Testis (tissue), 3 donors: ENCODE measurements around the gene LCP2. TPM values are rescaled to one million over a fixed set of nuclear protein-coding genes. Genes with fewer than 3 reads are reported as not detected.

Source experiments
- DNase-seq: peaks from one replicate; pipeline ENCODE4 v3.0.0-alpha.2; 2019
- H3K27ac ChIP-seq, 2 donors: fragments of 200-600 bp; sonication (generic); one replicate each; pipeline ENCODE4 v1.5.1; 2019
- H3K27me3 ChIP-seq: fragments of 200-600 bp; sonication (generic); one replicate; pipeline ENCODE4 v1.5.1; 2019
- H3K36me3 ChIP-seq: fragments of 200-600 bp; sonication (generic); one replicate; pipeline ENCODE4 v1.5.1; 2017; ENCODE audit warnings: low read depth; ENCODE audit errors: missing control alignments
- H3K4me1 ChIP-seq: fragments of 200-600 bp; sonication (generic); one replicate; pipeline ENCODE4 v1.5.1; 2019
- H3K4me3 ChIP-seq, 2 donors: fragments of 200-600 bp; sonication (generic); one replicate each; pipeline ENCODE4 v1.5.1; 2017 to 2019
- H3K9me3 ChIP-seq: fragments of 200-600 bp; sonication (generic); one replicate; pipeline ENCODE4 v1.5.1; 2017
- POLR2A ChIP-seq: fragments of 450-650 bp; IDR thresholded peaks from one replicate; pipeline ENCODE4 v1.6.1; 2017; ENCODE audit warnings: antibody characterized with exemption, mild to moderate bottlenecking, moderate library complexity
- WGBS, 2 donors: methylation state at CpG; one replicate each; pipeline ENCODE4 v1.1.5; 2018; 5-methylcytosine and 5-hydroxymethylcytosine counted together
- intact Hi-C: fragments of 100-400 bp; cut with DNase I; formaldehyde crosslinking; loops from one replicate; pipeline ENCODE4 v1.15.1; 2023; ENCODE audit warnings: low total_unique reads
- polyA plus RNA-seq: library from polyadenylated mRNA; stranded (reverse); fragments of 350-450 nt; fragmentation: Illumina TruSeq; extraction: RNeasy Lipid Tissue Mini Kit (QIAGEN cat#74804); gene quantifications from one replicate; pipeline ENCODE4 v1.2.3, GENCODE V29; 2014; ENCODE audit warnings: low read depth, low replicate concordance; ENCODE audit not compliant: insufficient read depth
- total RNA-seq, 2 donors: library from RNA; depleted of rRNA; stranded (reverse); fragments of >200 nt; gene quantifications; one replicate each; pipeline ENCODE4 v1.2.3, GENCODE V29; 2016
- TF ChIP-seq, protein P1 (sequence below), 3 experiments: fragments of 450-650 bp in 2 of 3; fragments of 200-600 bp in 1 of 3; sonication (generic) in 1 of 3; IDR thresholded peaks; one replicate each; pipeline ENCODE4 v1.5.1; 2016 to 2019; ENCODE audit warnings: antibody characterized with exemption in 3 of 3, mild to moderate bottlenecking in 2 of 3, moderate library complexity in 1 of 3

Gene LCP2
- total and polyA plus RNA-seq, 3 donors from 2014 or later, result 8.6 to 14.2 (median 11.5) TPM

DNA sequence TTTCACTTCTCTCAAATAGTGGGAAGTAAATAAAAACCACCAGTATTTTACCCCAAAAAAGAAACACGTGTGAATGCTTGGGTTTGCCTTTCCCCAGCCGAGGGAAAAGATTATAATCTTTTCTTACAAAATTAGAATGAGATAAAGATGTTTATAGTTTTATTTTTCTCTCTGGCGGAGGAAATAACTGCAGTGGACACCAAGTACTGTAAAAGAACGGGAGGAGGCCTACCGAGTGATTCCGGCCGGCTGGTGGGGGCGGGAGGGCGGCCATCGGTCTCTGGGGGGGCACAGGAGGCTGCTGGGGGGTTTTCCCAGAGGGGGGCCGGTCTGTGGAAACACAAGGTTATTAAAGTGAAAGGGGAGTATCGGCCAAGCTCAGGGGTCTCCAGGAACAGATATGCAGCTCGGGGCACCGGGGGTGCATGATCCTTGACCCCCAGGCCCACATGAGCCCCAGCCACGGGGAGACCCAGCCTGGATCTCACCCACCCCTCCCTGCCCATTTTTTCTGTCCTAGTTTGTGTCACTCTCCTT, 29.4 kb downstream of the LCP2 start:
- DNase-seq, result no peak
- intact Hi-C loops, result loop anchor here (10.0 kb wide), 1 partner anchor 87 kb away; no protein-coding TSS in a partner anchor
- TF ChIP-seq POLR2A, result no peak
- TF ChIP-seq, protein P1, sequence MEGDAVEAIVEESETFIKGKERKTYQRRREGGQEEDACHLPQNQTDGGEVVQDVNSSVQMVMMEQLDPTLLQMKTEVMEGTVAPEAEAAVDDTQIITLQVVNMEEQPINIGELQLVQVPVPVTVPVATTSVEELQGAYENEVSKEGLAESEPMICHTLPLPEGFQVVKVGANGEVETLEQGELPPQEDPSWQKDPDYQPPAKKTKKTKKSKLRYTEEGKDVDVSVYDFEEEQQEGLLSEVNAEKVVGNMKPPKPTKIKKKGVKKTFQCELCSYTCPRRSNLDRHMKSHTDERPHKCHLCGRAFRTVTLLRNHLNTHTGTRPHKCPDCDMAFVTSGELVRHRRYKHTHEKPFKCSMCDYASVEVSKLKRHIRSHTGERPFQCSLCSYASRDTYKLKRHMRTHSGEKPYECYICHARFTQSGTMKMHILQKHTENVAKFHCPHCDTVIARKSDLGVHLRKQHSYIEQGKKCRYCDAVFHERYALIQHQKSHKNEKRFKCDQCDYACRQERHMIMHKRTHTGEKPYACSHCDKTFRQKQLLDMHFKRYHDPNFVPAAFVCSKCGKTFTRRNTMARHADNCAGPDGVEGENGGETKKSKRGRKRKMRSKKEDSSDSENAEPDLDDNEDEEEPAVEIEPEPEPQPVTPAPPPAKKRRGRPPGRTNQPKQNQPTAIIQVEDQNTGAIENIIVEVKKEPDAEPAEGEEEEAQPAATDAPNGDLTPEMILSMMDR (IDR thresholded peaks at IDR 0.05), result no peak
- H3K4me3 ChIP-seq, result no peak overlapping the region
- no peaks in the 10 kb centered on the region for H3K36me3 ChIP-seq
- peaks cover 33% of the 10 kb centered on the region for H3K4me1 ChIP-seq
- WGBS, 2 donors, result 10 to 16% methylated on average over 13 to 15 of the region's 15 CpGs
- no peaks in the 10 kb centered on the region for H3K9me3 ChIP-seq
- peak overlapping the region; percentile 63 to 77 for H3K27ac ChIP-seq
- H3K27me3 ChIP-seq, result no peaks in the 10 kb centered on the region

DNA sequence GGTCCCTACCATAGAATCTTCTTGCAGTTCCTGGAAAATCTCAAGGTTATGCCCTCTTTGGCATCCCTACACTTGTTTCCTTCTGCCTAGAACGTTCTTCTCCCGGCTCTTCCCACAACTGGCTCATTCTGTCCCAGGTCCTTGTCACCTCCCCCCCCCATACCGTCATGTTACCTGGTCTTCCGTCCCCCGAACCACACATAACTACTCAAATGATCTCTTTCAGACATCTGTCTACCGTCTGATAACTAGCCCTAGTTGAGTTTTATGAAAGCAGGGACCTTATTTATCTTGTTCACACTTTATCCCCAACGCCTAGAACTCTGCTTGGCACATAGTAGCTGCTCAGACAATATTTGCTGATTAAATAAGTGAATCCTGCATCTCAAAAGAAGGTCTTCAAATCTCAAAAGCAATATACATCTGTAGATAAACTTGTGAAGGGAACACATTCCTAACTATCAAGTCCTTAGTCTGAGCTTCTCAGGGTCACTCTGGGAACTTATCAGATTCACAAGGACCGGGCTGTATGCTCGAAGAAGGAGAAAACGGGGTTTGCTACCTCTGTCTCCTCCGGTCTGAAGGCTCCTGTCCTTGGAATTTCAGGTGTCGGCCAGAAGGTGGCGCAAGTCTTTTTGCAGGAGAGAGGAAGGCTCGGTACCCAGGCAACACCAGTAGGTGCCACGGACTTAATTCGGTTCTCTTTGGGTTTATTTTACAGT, 30.0 kb downstream of the LCP2 start:
- WGBS, 2 donors, result 14 to 19% methylated on average over 16 of the region's 16 CpGs
- no peaks in the 10 kb centered on the region for H3K36me3 ChIP-seq
- H3K4me1 ChIP-seq, result peaks cover 33% of the 10 kb centered on the region
- H3K27me3 ChIP-seq, result no peaks in the 10 kb centered on the region
- intact Hi-C loops, result loop anchor here (10.0 kb wide), 1 partner anchor 87 kb away; no protein-coding TSS in a partner anchor
- peak overlapping the region; percentile 31 to 77 for H3K27ac ChIP-seq
- TF ChIP-seq POLR2A, result no peak
- TF ChIP-seq, protein P1 (IDR thresholded peaks at IDR 0.05), result peak; percentile 86 to 91 (median 87)
- H3K4me3 ChIP-seq, result no peak overlapping the region
- peak; percentile 88 for DNase-seq
- no peaks in the 10 kb centered on the region for H3K9me3 ChIP-seq

DNA sequence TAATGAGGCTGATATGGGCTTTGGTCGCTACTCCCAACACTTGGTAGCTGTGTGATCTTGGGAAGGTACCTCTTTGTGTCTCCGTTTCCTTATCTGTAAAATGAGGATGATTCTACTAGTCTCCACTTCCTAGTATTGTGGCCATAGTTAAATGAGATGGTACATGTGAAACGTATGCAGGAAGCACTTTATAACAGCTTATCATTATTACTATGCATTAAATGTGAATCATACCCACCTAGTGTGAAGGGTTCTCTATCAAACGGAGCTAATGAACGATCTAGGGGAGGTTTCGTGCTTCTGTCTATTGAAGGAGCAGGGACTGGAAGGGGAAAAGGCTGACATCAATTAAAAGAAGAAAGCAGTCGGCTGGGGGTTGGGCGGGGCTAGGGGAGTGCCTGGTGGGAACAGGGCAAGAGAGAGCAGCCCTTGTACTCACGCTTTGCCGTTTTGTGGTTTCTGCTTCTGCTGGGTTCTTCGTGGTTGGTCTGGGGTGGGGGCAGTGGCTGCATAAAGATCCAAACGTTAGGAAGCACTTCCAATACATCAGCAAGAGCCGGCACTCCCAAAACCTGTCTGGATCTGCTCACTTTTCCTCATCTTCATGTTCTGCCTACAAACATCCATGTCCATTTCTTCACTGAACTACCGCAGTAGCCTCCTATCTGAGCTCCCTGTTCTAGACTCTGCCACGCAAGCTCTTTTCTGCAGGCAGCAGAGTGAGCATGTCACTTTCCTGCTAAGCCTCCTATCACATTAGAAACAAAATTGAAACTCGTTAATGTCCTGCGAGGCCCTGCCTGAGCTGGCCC, 30.8 kb downstream of the LCP2 start:
- intact Hi-C loops, result loop anchor here (10.0 kb wide), 1 partner anchor 88 kb away; no protein-coding TSS in a partner anchor
- Histone ChIP-seq H3K36me3 (no peaks in the 10 kb centered on the region), H3K4me1 (peaks cover 31% of the 10 kb centered on the region), H3K4me3 (no peak overlapping the region), H3K27ac (peak overlapping the region; percentile 31 to 77), H3K27me3 (no peaks in the 10 kb centered on the region), H3K9me3 (no peaks in the 10 kb centered on the region)
- TF ChIP-seq, protein P1 (IDR thresholded peaks at IDR 0.05), result no peak
- no peak for TF ChIP-seq POLR2A
- WGBS, 2 donors, result 30 to 34% methylated on average over 17 of the region's 17 CpGs
- peak; percentile 48 for DNase-seq

DNA sequence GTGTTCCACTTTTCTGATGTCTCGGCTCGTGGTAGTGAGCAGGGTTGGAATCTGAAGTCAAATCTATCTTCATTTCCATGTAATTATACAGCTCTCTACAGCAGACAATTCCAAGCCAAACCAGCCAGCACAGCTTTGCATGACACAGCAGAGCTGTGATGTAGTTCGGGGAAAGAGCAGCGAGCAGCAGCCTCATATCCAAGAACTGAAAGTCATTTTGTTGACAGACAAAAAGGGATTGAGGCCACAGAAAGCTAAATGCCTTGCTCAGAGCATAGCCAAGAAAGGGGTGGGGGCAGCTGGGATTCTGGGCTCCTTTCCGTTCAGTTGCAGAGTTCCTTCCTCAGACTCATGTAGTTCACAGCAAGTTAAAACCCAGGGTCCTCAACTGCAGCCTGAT, 32.1 kb downstream of the LCP2 start:
- Histone ChIP-seq H3K27ac (peak overlapping the region; percentile 11 to 62), H3K36me3 (no peaks in the 10 kb centered on the region), H3K4me1 (peaks cover 24% of the 10 kb centered on the region), H3K27me3 (no peaks in the 10 kb centered on the region), H3K4me3 (no peak overlapping the region), H3K9me3 (no peaks in the 10 kb centered on the region)
- TF ChIP-seq, protein P1 (IDR thresholded peaks at IDR 0.05), result no peak
- TF ChIP-seq POLR2A, result no peak
- WGBS, 2 donors, result 33 to 43% methylated on average over 5 of the region's 5 CpGs
- DNase-seq, result peak; percentile 69
- intact Hi-C loops, result loop anchor here (10.0 kb wide), 1 partner anchor 89 kb away; no protein-coding TSS in a partner anchor
